Measurements from ENCODE around the gene CARD11. TPM values are rescaled to one million over a fixed set of nuclear protein-coding genes. Genes with fewer than 3 reads are reported as not detected.

CARD11 gene
- total RNA-seq, 2 experiments from 2014 or later: 118 to 122 TPM

GRCh38 chr7:2897023-2897422 is 146.6 kb downstream of the CARD11 start:
- intact Hi-C loops (cut with DNase I, micrococcal nuclease): no loop called here
- peaks cover 4% of the 10 kb centered on the region for H3K36me3 ChIP-seq (ENCODE audit: insufficient read depth, low read length)
- ChIA-PET POLR2A (no interaction called here), CTCF (no interaction called here)
- Mint-ChIP-seq H3K9me3 (no peaks in the 10 kb centered on the region), H3K27me3 (no peaks in the 10 kb centered on the region), H3K36me3 (ENCODE audit: low read depth) (peaks cover 4% of the 10 kb centered on the region), H3K4me3 (no peak overlapping the region), H3K4me1 (ENCODE audit: low read depth) (peaks cover 20% of the 10 kb centered on the region), H3K27ac (no peak overlapping the region)
- DNase-seq: no peak
- peaks cover 27% of the 10 kb centered on the region for H3K4me1 ChIP-seq (ENCODE audit: insufficient read depth, low read length)
- H3K9me3 ChIP-seq (ENCODE audit: control insufficient read depth in 1 of 2, insufficient read depth in 1 of 2, low read length in 2 of 2): peaks cover 0 to 7% of the 10 kb centered on the region in 2 experiments
- TF ChIP-seq CTCF (IDR thresholded peaks at IDR 0.05): no peak
- H3K27me3 ChIP-seq (ENCODE audit: control insufficient read depth in 1 of 2, insufficient read depth in 2 of 2, low read length in 2 of 2): no peaks in the 10 kb centered on the region
- ATAC-seq (ENCODE audit: poor library complexity): no peak
- H3K4me3 ChIP-seq (ENCODE audit: low read length): no peak overlapping the region
- no peak overlapping the region for H3K27ac ChIP-seq (ENCODE audit: low read depth in 1 of 2, low read length in 2 of 2)

DNA sequence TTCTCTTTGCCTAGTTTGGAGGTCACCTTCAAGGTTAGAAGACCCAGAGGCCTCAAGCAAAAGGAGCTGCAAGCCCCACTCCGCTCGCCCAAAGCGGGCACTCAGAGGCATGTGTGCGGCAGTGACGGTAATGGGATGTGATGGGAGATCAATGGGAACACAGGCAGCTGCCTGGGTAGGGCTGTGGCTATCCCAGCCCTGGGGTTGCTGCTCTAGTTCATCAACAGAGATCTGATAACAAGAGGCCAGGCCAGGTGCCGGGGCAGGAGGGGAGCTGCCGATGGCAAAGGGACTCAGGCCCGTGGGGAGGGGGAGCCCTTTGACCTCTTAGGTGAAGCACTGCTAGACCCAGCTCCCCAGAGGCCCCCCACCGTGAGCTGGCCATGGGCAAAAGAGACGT is 147.5 kb downstream of the CARD11 start:
- no peak overlapping the region for H3K4me3 Mint-ChIP-seq
- POLR2A ChIA-PET: no interaction called here
- peaks cover 20% of the 10 kb centered on the region for H3K4me1 Mint-ChIP-seq (ENCODE audit: low read depth)
- no peak for ATAC-seq (ENCODE audit: poor library complexity)
- H3K27ac ChIP-seq (ENCODE audit: low read depth in 1 of 2, low read length in 2 of 2): no peak overlapping the region
- intact Hi-C loops (cut with DNase I, micrococcal nuclease): loop anchor here in 1 of 2 experiments (1.0 kb wide), 1 partner anchor 42 kb away; no protein-coding TSS in a partner anchor
- H3K27ac Mint-ChIP-seq: no peak overlapping the region
- H3K9me3 ChIP-seq (ENCODE audit: control insufficient read depth in 1 of 2, insufficient read depth in 1 of 2, low read length in 2 of 2): peaks cover 0 to 7% of the 10 kb centered on the region in 2 experiments
- H3K27me3 ChIP-seq (ENCODE audit: control insufficient read depth in 1 of 2, insufficient read depth in 2 of 2, low read length in 2 of 2): no peaks in the 10 kb centered on the region
- no peak overlapping the region for H3K4me3 ChIP-seq (ENCODE audit: low read length)
- DNase-seq: no peak
- no peak for TF ChIP-seq CTCF (IDR thresholded peaks at IDR 0.05)
- H3K9me3 Mint-ChIP-seq: no peaks in the 10 kb centered on the region
- CTCF ChIA-PET: no interaction called here
- peaks cover 22% of the 10 kb centered on the region for H3K4me1 ChIP-seq (ENCODE audit: insufficient read depth, low read length)
- peaks cover 1% of the 10 kb centered on the region for H3K36me3 Mint-ChIP-seq (ENCODE audit: low read depth)
- H3K36me3 ChIP-seq (ENCODE audit: insufficient read depth, low read length): no peaks in the 10 kb centered on the region
- H3K27me3 Mint-ChIP-seq: no peaks in the 10 kb centered on the region

GRCh38 chr7:2894118-2894940 is 149.3 kb downstream of the CARD11 start:
- Mint-ChIP-seq H3K27me3 (no peaks in the 10 kb centered on the region), H3K9me3 (no peaks in the 10 kb centered on the region), H3K27ac (peak overlapping the region; percentile 9), H3K4me1 (ENCODE audit: low read depth) (peaks cover 20% of the 10 kb centered on the region), H3K36me3 (ENCODE audit: low read depth) (no peaks in the 10 kb centered on the region), H3K4me3 (peak overlapping the region; percentile 89)
- ATAC-seq (ENCODE audit: poor library complexity) (peak; percentile 72), DNase-seq (peak; percentile 8 to 63 (median 42))
- Histone ChIP-seq H3K27me3 (ENCODE audit: control insufficient read depth in 1 of 2, insufficient read depth in 2 of 2, low read length in 2 of 2) (no peaks in the 10 kb centered on the region), H3K4me1 (ENCODE audit: insufficient read depth, low read length) (peaks cover 22% of the 10 kb centered on the region), H3K9me3 (ENCODE audit: control insufficient read depth in 1 of 2, insufficient read depth in 1 of 2, low read length in 2 of 2) (peaks cover 0 to 2% of the 10 kb centered on the region in 2 experiments), H3K36me3 (ENCODE audit: insufficient read depth, low read length) (no peaks in the 10 kb centered on the region), H3K27ac (ENCODE audit: low read depth in 1 of 2, low read length in 2 of 2) (no peak overlapping the region), H3K4me3 (ENCODE audit: low read length) (peak overlapping the region; percentile 42)
- intact Hi-C loops (cut with DNase I, micrococcal nuclease): no loop called here
- ChIA-PET CTCF (no interaction called here), POLR2A (interaction anchor here (0.6 to 1.4 kb wide), 4 partner anchors 10 to 779 kb away, joined by 3 to 5 read pairs (median 3); no protein-coding TSS in a partner anchor)
- TF ChIP-seq CTCF (IDR thresholded peaks at IDR 0.05): no peak

All from CD4-positive, alpha-beta T cell (primary cell).